Measurements from ENCODE around the gene CITED2.
"Not testable (repeated sequence)": the region's sequence is repeated elsewhere in the genome, so short reads cannot be mapped to it uniquely, and the experiment has no call there.

The CITED2 gene

GRCh38 chr6:139374357-139375225 lies at the start of gene CITED2:
Gene CITED2, minus strand, starts transcription at chr6:139374648. Its CDS starts 704 bp downstream, at chr6:139373944.
- DNase-seq (ENCODE audit: low spot score), result peak; percentile 88

GRCh38 chr6:139423037-139423703 lies 48.7 kb upstream of the CITED2 start:
- DNase-seq (ENCODE audit: low spot score), result no peak

- no peak for DNase-seq (ENCODE audit: low spot score)
These were observed 47.9 kb upstream of the CITED2 start for GRCh38 chr6:139422105-139423036.

GRCh38 chr6:139418481-139419132 lies 44.2 kb upstream of the CITED2 start:
- no peak for DNase-seq (ENCODE audit: low spot score)

- no peak for DNase-seq (ENCODE audit: low spot score)
These were observed 41.7 kb upstream of the CITED2 start for GRCh38 chr6:139416146-139416545.

GRCh38 chr6:139415365-139415764 lies 40.9 kb upstream of the CITED2 start:
- no peak for DNase-seq (ENCODE audit: low spot score)

- DNase-seq (ENCODE audit: low spot score), result not testable (repeated sequence)
These were observed 37.7 kb upstream of the CITED2 start for GRCh38 chr6:139412103-139412502.

GRCh38 chr6:139409026-139409425 lies 34.6 kb upstream of the CITED2 start:
- no peak for DNase-seq (ENCODE audit: low spot score)

- no peak for DNase-seq (ENCODE audit: low spot score)
These were observed 33.3 kb upstream of the CITED2 start for GRCh38 chr6:139407718-139408222.

- DNase-seq (ENCODE audit: low spot score), result no peak
These were observed 32.3 kb upstream of the CITED2 start for GRCh38 chr6:139406577-139407343.

- peak; percentile 79 for DNase-seq (ENCODE audit: low spot score)
These were observed 28.5 kb upstream of the CITED2 start for GRCh38 chr6:139402876-139403386.

- no peak for DNase-seq (ENCODE audit: low spot score)
These were observed 24.2 kb upstream of the CITED2 start for GRCh38 chr6:139398658-139399057.

- no peak for DNase-seq (ENCODE audit: low spot score)
These were observed 21.4 kb upstream of the CITED2 start for GRCh38 chr6:139395891-139396301.

- DNase-seq (ENCODE audit: low spot score), result no peak
These were observed 20.9 kb upstream of the CITED2 start for GRCh38 chr6:139395371-139395770.

- no peak for DNase-seq (ENCODE audit: low spot score)
These were observed 19.7 kb upstream of the CITED2 start for GRCh38 chr6:139394027-139394649.

GRCh38 chr6:139392794-139393193 lies 18.3 kb upstream of the CITED2 start:
- DNase-seq (ENCODE audit: low spot score), result no peak

GRCh38 chr6:139391709-139392108 lies 17.3 kb upstream of the CITED2 start:
- no peak for DNase-seq (ENCODE audit: low spot score)

GRCh38 chr6:139390447-139390846 lies 16.0 kb upstream of the CITED2 start:
- DNase-seq (ENCODE audit: low spot score), result no peak

- no peak for DNase-seq (ENCODE audit: low spot score)
These were observed 13.9 kb upstream of the CITED2 start for GRCh38 chr6:139388384-139388783.

GRCh38 chr6:139386404-139386803 lies 12.0 kb upstream of the CITED2 start:
- no peak for DNase-seq (ENCODE audit: low spot score)
